Endodermal cell (in vitro differentiated cells): ENCODE results near the gene EIF3D. TPM values are rescaled to one million over a fixed set of nuclear protein-coding genes. Genes with fewer than 3 reads are reported as not detected.
A peak's percentile ranks its signal among the peaks of the same experiment; 100 is the strongest.

Experiments
- DNase-seq: peaks from one replicate; pipeline ENCODE4 v3.0.0-alpha.2; 2017
- H3K27ac ChIP-seq: 2 replicates; pipeline ENCODE4 v1.5.1; 2013; ENCODE audit warnings: mild to moderate bottlenecking, low read depth, low read length, moderate library complexity
- H3K27me3 ChIP-seq: 2 replicates; pipeline ENCODE4 v1.6.1; 2013; ENCODE audit warnings: mild to moderate bottlenecking, low read length, moderate library complexity; ENCODE audit not compliant: insufficient read depth, control insufficient read depth, poor library complexity, severe bottlenecking
- H3K36me3 ChIP-seq: 2 replicates; pipeline ENCODE4 v1.7.0; 2013; ENCODE audit warnings: mild to moderate bottlenecking, low read length, moderate library complexity; ENCODE audit not compliant: control insufficient read depth, insufficient read depth
- H3K4me1 ChIP-seq: one replicate; pipeline ENCODE4 v1.7.0; 2013; ENCODE audit warnings: low read length; ENCODE audit not compliant: control insufficient read depth, insufficient read depth
- H3K4me3 ChIP-seq: 2 replicates; pipeline ENCODE4 v1.5.1; 2013; ENCODE audit warnings: mild to moderate bottlenecking, low read length, moderate library complexity
- H3K9ac ChIP-seq: 2 replicates; pipeline ENCODE4 v1.6.1; 2013; ENCODE audit warnings: mild to moderate bottlenecking, low read length, moderate library complexity; ENCODE audit not compliant: poor library complexity, severe bottlenecking; ENCODE audit errors: extremely low read depth
- H3K9me3 ChIP-seq: 2 replicates; pipeline ENCODE4 v1.6.1; 2013; ENCODE audit warnings: mild to moderate bottlenecking, low read length, moderate library complexity; ENCODE audit not compliant: control insufficient read depth
- H3K27ac Mint-ChIP-seq: 2 replicates; pipeline ENCODE4 v1.8.0; 2020; ENCODE audit warnings: mixed read lengths
- H3K27me3 Mint-ChIP-seq: 2 replicates; pipeline ENCODE4 v1.8.0; 2021; ENCODE audit warnings: mild to moderate bottlenecking, mixed read lengths; ENCODE audit not compliant: insufficient read depth
- H3K36me3 Mint-ChIP-seq: 2 replicates; pipeline ENCODE4 v1.8.0; 2020; ENCODE audit warnings: low read depth, mixed read lengths
- H3K4me1 Mint-ChIP-seq: 2 replicates; pipeline ENCODE4 v1.8.0; 2020; ENCODE audit warnings: mixed read lengths
- H3K4me3 Mint-ChIP-seq: 2 replicates; pipeline ENCODE4 v1.8.0; 2020; ENCODE audit warnings: mild to moderate bottlenecking, moderate library complexity, mixed read lengths
- H3K9me3 Mint-ChIP-seq: 2 replicates; pipeline ENCODE4 v1.8.0; 2020; ENCODE audit warnings: mild to moderate bottlenecking, mixed read lengths
- CTCF ChIP-seq: fragments of 200-600 bp; sonication (generic); conservative IDR thresholded peaks from 2 replicates; pipeline ENCODE4 v1.5.0; 2021; ENCODE audit warnings: antibody characterized with exemption, mild to moderate bottlenecking
- WGBS, 2 experiments: methylation state at CpG; one replicate each; pipeline versions ENCODE4 v1.1.5 to v1.1.7; 2013; ENCODE audit warnings: missing lambda C conversion rate in 2 of 2, mixed read lengths in 1 of 2; ENCODE audit not compliant: insufficient coverage in 1 of 2, insufficient read length in 1 of 2; 5-methylcytosine and 5-hydroxymethylcytosine counted together
- total RNA-seq, 2 donors: library from RNA; stranded (reverse); fragmentation: NEBNext Ultra II Directional in 1 of 2; extraction: Animal tissue kit (Norgen Biotek cat#: 25700) in 1 of 2; gene quantifications; 2 replicates in 1 of 2; 3 replicates in 1 of 2; pipeline ENCODE4 v1.2.1, GENCODE V29; 2021

Gene EIF3D
- total RNA-seq, 2 donors from 2014 or later = 157 to 196 TPM

- WGBS, 2 experiments = 63 to 67% methylated on average over 6 to 14 of the region's 14 CpGs
- Mint-ChIP-seq H3K4me1 (peaks cover 4% of the 10 kb centered on the region), H3K27me3 (no peaks in the 10 kb centered on the region)
Measured at GRCh38 chr22:36470162-36470993, 58.6 kb downstream of the EIF3D start.

GRCh38 chr22:36469094-36469710 is 59.8 kb downstream of the EIF3D start:
- H3K4me3 ChIP-seq = no peak overlapping the region
- no peak for TF ChIP-seq CTCF
- no peaks in the 10 kb centered on the region for H3K27me3 Mint-ChIP-seq
- H3K36me3 ChIP-seq = peaks cover 12% of the 10 kb centered on the region
- H3K9ac ChIP-seq = no peak overlapping the region
- no peaks in the 10 kb centered on the region for H3K9me3 ChIP-seq
- no peak overlapping the region for H3K4me3 Mint-ChIP-seq
- H3K9me3 Mint-ChIP-seq = no peaks in the 10 kb centered on the region
- no peaks in the 10 kb centered on the region for H3K27me3 ChIP-seq
- no peaks in the 10 kb centered on the region for H3K4me1 ChIP-seq
- DNase-seq = no peak
- WGBS, 2 experiments = 95 to 99% methylated on average over 12 to 14 of the region's 14 CpGs
- peaks cover 5% of the 10 kb centered on the region for H3K36me3 Mint-ChIP-seq
- H3K4me1 Mint-ChIP-seq = peaks cover 4% of the 10 kb centered on the region
- H3K27ac Mint-ChIP-seq = no peak overlapping the region
- H3K27ac ChIP-seq = no peak overlapping the region

More at GRCh38 chr22:36470162-36470993, 58.6 kb downstream of the EIF3D start:
- Mint-ChIP-seq H3K36me3 (peaks cover 14% of the 10 kb centered on the region), H3K4me3 (no peak overlapping the region), H3K27ac (peak overlapping the region; percentile 83), H3K9me3 (no peaks in the 10 kb centered on the region)
- H3K27ac ChIP-seq = no peak overlapping the region
- peak; percentile 96 for TF ChIP-seq CTCF
- DNase-seq = peak; percentile 94
- no peaks in the 10 kb centered on the region for H3K27me3 ChIP-seq
- H3K36me3 ChIP-seq = peaks cover 23% of the 10 kb centered on the region
- H3K9me3 ChIP-seq = no peaks in the 10 kb centered on the region
- no peak overlapping the region for H3K9ac ChIP-seq
- no peaks in the 10 kb centered on the region for H3K4me1 ChIP-seq
- no peak overlapping the region for H3K4me3 ChIP-seq

DNA sequence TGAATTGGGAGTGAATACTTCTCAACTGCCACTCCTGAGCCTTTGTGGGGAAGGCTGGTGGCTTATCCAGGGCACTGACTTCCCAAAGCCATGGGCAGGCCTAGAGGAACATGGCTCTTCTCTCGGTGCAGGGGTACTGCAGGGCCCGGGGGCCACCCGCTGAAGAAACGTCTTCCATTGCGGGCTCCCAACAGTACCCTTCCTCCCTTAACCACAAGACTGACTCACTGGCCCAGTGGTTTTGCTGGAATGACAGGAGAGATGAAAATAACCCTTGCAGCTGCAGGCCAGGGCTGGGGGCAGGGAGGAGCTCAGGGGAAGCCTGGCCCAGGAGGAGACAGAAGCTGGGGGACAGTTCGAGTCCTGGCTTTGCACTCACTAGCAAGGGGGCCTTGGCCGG is 61.0 kb downstream of the EIF3D start:
- H3K27ac ChIP-seq = no peak overlapping the region
- no peaks in the 10 kb centered on the region for H3K27me3 ChIP-seq
- no peak overlapping the region for H3K9ac ChIP-seq
- H3K9me3 ChIP-seq = no peaks in the 10 kb centered on the region
- DNase-seq = no peak
- H3K4me3 ChIP-seq = no peak overlapping the region
- no peaks in the 10 kb centered on the region for H3K4me1 ChIP-seq
- peaks cover 8% of the 10 kb centered on the region for H3K36me3 ChIP-seq
- peaks cover 3% of the 10 kb centered on the region for H3K36me3 Mint-ChIP-seq
- H3K27ac Mint-ChIP-seq = no peak overlapping the region
- no peak for TF ChIP-seq CTCF
- no peaks in the 10 kb centered on the region for H3K27me3 Mint-ChIP-seq
- 93% methylated on average over 7 of the region's 7 CpGs; no CpG with 5 or more reads in 1 of the 2 experiments for WGBS, 2 experiments
- H3K4me1 Mint-ChIP-seq = peaks cover 4% of the 10 kb centered on the region
- no peak overlapping the region for H3K4me3 Mint-ChIP-seq
- H3K9me3 Mint-ChIP-seq = no peaks in the 10 kb centered on the region
